PC-9 (cell line): ENCODE data around the gene ZNF71. TPM values are rescaled to one million over a fixed set of nuclear protein-coding genes. Genes with fewer than 3 reads are reported as not detected.

Source experiments
- BruUV-seq: library from RNA; stranded (reverse); fragments of 400-500 nt; replicated peaks from 2 replicates; lab custom pipeline; 2021; lab: Mats Ljungman, UMichigan
- CTCF ChIA-PET: fragments of 300-600 bp; sonication (Branson Sonifier 250); formaldehyde crosslinking; loops from one replicate; lab custom pipeline; 2022; ENCODE audit warnings: antibody characterized with exemption; lab: Charles Lee
- POLR2A ChIA-PET: fragments of 300-600 bp; sonication (Branson Sonifier 250); formaldehyde crosslinking; loops from one replicate; lab custom pipeline; 2022; ENCODE audit warnings: antibody characterized with exemption; ENCODE audit not compliant: unreplicated experiment; lab: Charles Lee
- DNase-seq, 2 experiments: peaks; one replicate each; pipeline versions ENCODE4 v3.0.0 to v3.0.0-alpha.2; 2015 to 2022; ENCODE audit warnings: mixed read lengths in 1 of 2
- H2AFZ ChIP-seq: fragments of 200-600 bp; sonication (generic); 2 replicates; pipeline ENCODE4 v1.8.1; 2017; ENCODE audit warnings: antibody characterized with exemption
- H3F3A ChIP-seq: fragments of 200-600 bp; sonication (generic); 2 replicates; pipeline ENCODE4 v1.8.1; 2017; ENCODE audit warnings: antibody characterized with exemption, mild to moderate bottlenecking, low read depth; ENCODE audit not compliant: insufficient read depth
- H3K27ac ChIP-seq: fragments of 200-600 bp; sonication (generic); 2 replicates; pipeline ENCODE4 v1.6.1; 2016; ENCODE audit warnings: mixed run types
- H3K27me3 ChIP-seq: fragments of 200-600 bp; sonication (generic); 2 replicates; pipeline ENCODE4 v1.6.1; 2016; ENCODE audit warnings: low read depth, mixed run types; ENCODE audit not compliant: insufficient read depth
- H3K36me3 ChIP-seq: fragments of 200-600 bp; sonication (generic); 2 replicates; pipeline ENCODE4 v1.6.1; 2016; ENCODE audit warnings: low read depth, mixed run types
- H3K4me1 ChIP-seq: fragments of 200-600 bp; sonication (generic); replicated peaks from 2 replicates; pipeline ENCODE4 v1.6.1; 2016; ENCODE audit warnings: mixed run types; ENCODE audit not compliant: insufficient read depth
- H3K4me2 ChIP-seq: fragments of 200-600 bp; sonication (generic); 2 replicates; pipeline ENCODE4 v1.6.1; 2017; ENCODE audit warnings: mixed run types
- H3K4me3 ChIP-seq: fragments of 200-600 bp; sonication (generic); 2 replicates; pipeline ENCODE4 v1.6.1; 2016; ENCODE audit warnings: mixed run types
- H3K79me2 ChIP-seq: fragments of 200-600 bp; sonication (generic); 2 replicates; pipeline ENCODE4 v1.6.1; 2017; ENCODE audit warnings: low read depth, mixed run types
- H3K9me2 ChIP-seq: fragments of 200-600 bp; sonication (generic); 2 replicates; pipeline ENCODE4 v1.8.1; 2017; ENCODE audit warnings: mild to moderate bottlenecking; ENCODE audit not compliant: insufficient read depth
- H3K9me3 ChIP-seq: fragments of 200-600 bp; sonication (generic); 2 replicates; pipeline ENCODE4 v1.8.1; 2016; ENCODE audit warnings: low read depth; ENCODE audit not compliant: insufficient read depth
- H4K20me1 ChIP-seq: fragments of 200-600 bp; sonication (generic); 2 replicates; pipeline ENCODE4 v1.8.1; 2017; ENCODE audit not compliant: insufficient read depth
- CTCF ChIP-seq: fragments of 200-600 bp; sonication (generic); conservative IDR thresholded peaks from 2 replicates; pipeline ENCODE4 v1.6.1; 2017; ENCODE audit warnings: mixed run types, antibody characterized with exemption, mild to moderate bottlenecking, moderate library complexity
- EZH2 ChIP-seq: fragments of 200-600 bp; sonication (generic); IDR thresholded peaks from 2 replicates; pipeline ENCODE4 v1.8.0; 2017; ENCODE audit warnings: antibody characterized with exemption, low read depth
- intact Hi-C: fragments of 100-400 bp; cut with micrococcal nuclease; formaldehyde crosslinking; loops from one replicate; pipeline ENCODE4 v1.10.0; 2022; ENCODE audit not compliant: unreplicated experiment
- total RNA-seq: library from RNA; stranded (reverse); gene quantifications from 2 replicates; pipeline ENCODE4 v1.2.3, GENCODE V29; 2021

ZNF71 gene
- total RNA-seq, 1 experiment from 2014 or later = 7.2 TPM

GRCh38 chr19:56660381-56661107 is 65.4 kb downstream of the ZNF71 start:
- ChIA-PET CTCF (no interaction called here), POLR2A (no interaction called here)
- intact Hi-C loops = no loop called here
- no peak overlapping the region for H3K4me3 ChIP-seq
- H4K20me1 ChIP-seq = no peaks in the 10 kb centered on the region
- H3K4me2 ChIP-seq = no peak overlapping the region
- no TSS peak for BruUV-seq
- no peak for DNase-seq
- no peaks in the 10 kb centered on the region for H3K36me3 ChIP-seq
- H3K4me1 ChIP-seq = no peaks in the 10 kb centered on the region
- no peak overlapping the region for H2AFZ ChIP-seq
- no peaks in the 10 kb centered on the region for H3K27me3 ChIP-seq
- H3F3A ChIP-seq = no peaks in the 10 kb centered on the region
- H3K79me2 ChIP-seq = no peaks in the 10 kb centered on the region
- H3K9me2 ChIP-seq = no peaks in the 10 kb centered on the region
- H3K9me3 ChIP-seq = no peaks in the 10 kb centered on the region
- H3K27ac ChIP-seq = no peak overlapping the region
- TF ChIP-seq EZH2 (no peak), CTCF (peak; percentile 46; the same call in 1 of the 2 replicates)

- H4K20me1 ChIP-seq = no peaks in the 10 kb centered on the region
- H3K27me3 ChIP-seq = no peaks in the 10 kb centered on the region
- H2AFZ ChIP-seq = no peak overlapping the region
- no peak overlapping the region for H3K4me3 ChIP-seq
- no peaks in the 10 kb centered on the region for H3K36me3 ChIP-seq
- intact Hi-C loops = no loop called here
- TF ChIP-seq CTCF (no peak), EZH2 (no peak)
- H3K79me2 ChIP-seq = no peaks in the 10 kb centered on the region
- CTCF ChIA-PET = no interaction called here
- H3K4me2 ChIP-seq = no peak overlapping the region
- no peaks in the 10 kb centered on the region for H3K4me1 ChIP-seq
- no peak for DNase-seq
- no peak overlapping the region for H3K27ac ChIP-seq
- POLR2A ChIA-PET = no interaction called here
- no peaks in the 10 kb centered on the region for H3K9me2 ChIP-seq
- no peaks in the 10 kb centered on the region for H3K9me3 ChIP-seq
- H3F3A ChIP-seq = no peaks in the 10 kb centered on the region
- no TSS peak for BruUV-seq
Observed at GRCh38 chr19:56661248-56661647, 66.1 kb downstream of the ZNF71 start.

GRCh38 chr19:56663931-56664500 is 68.9 kb downstream of the ZNF71 start:
- Histone ChIP-seq H3K4me2 (no peak overlapping the region), H3K9me2 (no peaks in the 10 kb centered on the region), H2AFZ (no peak overlapping the region), H3K4me3 (no peak overlapping the region), H3F3A (no peaks in the 10 kb centered on the region), H3K36me3 (no peaks in the 10 kb centered on the region), H3K27me3 (no peaks in the 10 kb centered on the region), H3K27ac (no peak overlapping the region), H3K9me3 (no peaks in the 10 kb centered on the region), H3K4me1 (no peaks in the 10 kb centered on the region), H3K79me2 (no peaks in the 10 kb centered on the region), H4K20me1 (no peaks in the 10 kb centered on the region)
- no TSS peak for BruUV-seq
- TF ChIP-seq EZH2 = no peak
- ChIA-PET CTCF (no interaction called here), POLR2A (no interaction called here)
- DNase-seq = no peak
- intact Hi-C loops = no loop called here
